VCaP (cell line): Measurements from ENCODE around the gene CEP44.
"Not testable (repeated sequence)": the region's sequence is repeated elsewhere in the genome, so short reads cannot be mapped to it uniquely, and the experiment has no call there.

ENCODE experiments used
- H3K27ac ChIP-seq: fragments of 450-650 bp; 2 replicates; pipeline ENCODE4 v1.5.1; 2017
- CTCF ChIP-seq: fragments of 450-650 bp; conservative IDR thresholded peaks from 2 replicates; pipeline ENCODE4 v1.5.1; 2017; ENCODE audit warnings: mild to moderate bottlenecking, moderate library complexity

CEP44 gene

GRCh38 chr4:174279433-174280155, 4.1 kb upstream of the CEP44 start:
- H3K27ac ChIP-seq = no peak overlapping the region

GRCh38 chr4:174281182-174281737, 2.5 kb upstream of the CEP44 start:
- TF ChIP-seq CTCF = no peak

More at GRCh38 chr4:174279433-174280155, 4.1 kb upstream of the CEP44 start:
- no peak for TF ChIP-seq CTCF

GRCh38 chr4:174281901-174282300, 1.8 kb upstream of the CEP44 start:
- no peak for TF ChIP-seq CTCF
- H3K27ac ChIP-seq = peak overlapping the region; percentile 99

More at GRCh38 chr4:174281182-174281737, 2.5 kb upstream of the CEP44 start:
- no peak overlapping the region for H3K27ac ChIP-seq

GRCh38 chr4:174282836-174283506, 740 bp upstream of the CEP44 start:
- peak overlapping the region; percentile 99 for H3K27ac ChIP-seq
- no peak for TF ChIP-seq CTCF

GRCh38 chr4:174284487-174284886, 776 bp downstream of the CEP44 start:
- no peak for TF ChIP-seq CTCF
- peak overlapping the region; percentile 99 for H3K27ac ChIP-seq

DNA sequence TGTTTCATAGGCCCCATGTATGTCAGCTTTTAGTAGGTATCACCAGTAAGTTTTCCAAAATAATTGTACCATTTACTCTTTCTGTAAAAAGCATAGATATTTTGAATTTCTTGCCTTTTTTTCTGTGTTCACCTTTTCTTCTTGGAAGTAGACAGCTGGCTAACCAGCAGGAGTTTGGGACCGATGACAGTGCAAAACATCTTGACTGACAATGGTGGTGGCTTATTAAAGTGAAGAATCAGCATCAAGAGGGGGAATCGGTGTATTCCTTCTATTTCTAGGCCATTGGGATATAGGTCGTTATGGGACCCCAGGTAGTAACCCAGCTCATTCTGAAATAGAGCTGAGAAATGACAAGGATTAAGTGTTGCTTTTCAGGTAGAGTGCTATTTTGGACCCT, 3.2 kb downstream of the CEP44 start:
- no peak for TF ChIP-seq CTCF
- no peak overlapping the region for H3K27ac ChIP-seq

- no peak overlapping the region for H3K27ac ChIP-seq
- TF ChIP-seq CTCF = no peak
Observed at GRCh38 chr4:174292473-174292872, 8.8 kb downstream of the CEP44 start.

GRCh38 chr4:174294641-174295040, 10.9 kb downstream of the CEP44 start:
- not testable (repeated sequence) for H3K27ac ChIP-seq

DNA sequence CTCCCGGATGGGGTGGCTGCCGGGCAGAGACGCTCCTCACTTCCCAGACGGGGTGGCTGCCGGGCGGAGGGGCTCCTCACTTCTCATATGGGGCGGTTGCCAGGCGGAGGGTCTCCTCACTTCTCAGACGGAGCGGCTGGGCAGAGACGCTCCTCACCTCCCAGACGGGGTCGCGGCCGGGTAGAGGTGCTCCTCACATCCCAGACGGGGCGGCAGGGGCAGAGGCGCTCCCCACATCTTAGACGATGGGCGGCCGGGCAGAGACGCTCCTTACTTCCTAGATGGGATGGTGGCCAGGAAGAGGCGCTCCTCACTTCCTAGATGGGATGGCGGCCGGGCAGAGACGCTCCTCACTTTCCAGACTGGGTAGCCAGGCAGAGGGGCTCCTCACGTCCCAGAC, 11.4 kb downstream of the CEP44 start:
- not testable (repeated sequence) for H3K27ac ChIP-seq
